Activated naive CD4-positive, alpha-beta T cell treated with anti-CD3 and anti-CD28 coated beads, Interleukin-2, amount 50 U/mL, for 72 hours (primary cell): Measurements from ENCODE around the gene TBC1D30. TPM values are rescaled to one million over a fixed set of nuclear protein-coding genes. Genes with fewer than 3 reads are reported as not detected.
"Not testable (repeated sequence)": the region's sequence is repeated elsewhere in the genome, so short reads cannot be mapped to it uniquely, and the experiment has no call there.

Experiments used
- ATAC-seq, 2 donors: fragments of 150-1000 bp; cut with Tn5 transposase; 2 replicates each; pipeline ENCODE4 v1.10.0; 2021; ENCODE audit warnings: mild to moderate bottlenecking in 2 of 2, moderate library complexity in 2 of 2
- DNase-seq, 2 donors: peaks; one replicate each; pipeline ENCODE4 v3.0.0; 2021 to 2022; ENCODE audit warnings: low spot score in 2 of 2
- H3K27ac Mint-ChIP-seq, 2 donors: one replicate each; pipeline ENCODE4 v1.8.0; 2022; ENCODE audit warnings: mild to moderate bottlenecking in 2 of 2, mixed read lengths in 2 of 2
- H3K36me3 Mint-ChIP-seq, 2 donors: one replicate each; pipeline ENCODE4 v1.8.0; 2022; ENCODE audit warnings: mixed read lengths in 2 of 2
- H3K9me3 Mint-ChIP-seq, 2 donors: one replicate each; pipeline ENCODE4 v1.8.0; 2022; ENCODE audit warnings: mixed read lengths in 2 of 2
- total RNA-seq, 2 donors: library from RNA; stranded (reverse); gene quantifications; one replicate each; pipeline ENCODE4 v1.2.3, GENCODE V29; 2022

TBC1D30 gene
- total RNA-seq, 2 donors from 2014 or later: 0.27 to 0.41 TPM

GRCh38 chr12:64798165-64798564 lies 26.3 kb upstream of the TBC1D30 start:
- ATAC-seq: no peak
- DNase-seq: no peak
- Mint-ChIP-seq H3K36me3 (no peaks in the 10 kb centered on the region), H3K27ac (no peak overlapping the region), H3K9me3 (no peaks in the 10 kb centered on the region)

GRCh38 chr12:64800640-64801039 lies 23.8 kb upstream of the TBC1D30 start:
- Mint-ChIP-seq H3K9me3 (no peaks in the 10 kb centered on the region), H3K36me3 (no peaks in the 10 kb centered on the region), H3K27ac (no peak overlapping the region)
- DNase-seq (no peak), ATAC-seq (no peak)

GRCh38 chr12:64801381-64801780 lies 23.1 kb upstream of the TBC1D30 start:
- ATAC-seq: no peak
- no peaks in the 10 kb centered on the region for H3K36me3 Mint-ChIP-seq
- DNase-seq: no peak
- no peak overlapping the region for H3K27ac Mint-ChIP-seq
- no peaks in the 10 kb centered on the region for H3K9me3 Mint-ChIP-seq

GRCh38 chr12:64802180-64802775 lies 22.2 kb upstream of the TBC1D30 start:
- ATAC-seq: peak in 1 of 2 donors; percentile 60

GRCh38 chr12:64806173-64806572 lies 18.3 kb upstream of the TBC1D30 start:
- H3K27ac Mint-ChIP-seq: no peak overlapping the region
- no peaks in the 10 kb centered on the region for H3K36me3 Mint-ChIP-seq
- no peak for ATAC-seq
- no peak for DNase-seq
- H3K9me3 Mint-ChIP-seq: no peaks in the 10 kb centered on the region

More at GRCh38 chr12:64802180-64802775, 22.2 kb upstream of the TBC1D30 start:
- peak in 1 of 2 donors; percentile 70 for DNase-seq
- not testable (repeated sequence) for H3K27ac Mint-ChIP-seq, H3K9me3 Mint-ChIP-seq, H3K36me3 Mint-ChIP-seq

GRCh38 chr12:64806593-64807460 lies 17.6 kb upstream of the TBC1D30 start:
- Mint-ChIP-seq H3K36me3 (no peaks in the 10 kb centered on the region), H3K9me3 (no peaks in the 10 kb centered on the region), H3K27ac (no peak overlapping the region)
- DNase-seq (no peak), ATAC-seq (no peak)

- no peak overlapping the region for H3K27ac Mint-ChIP-seq
Observed at GRCh38 chr12:64808110-64808509, 16.3 kb upstream of the TBC1D30 start.

GRCh38 chr12:64810831-64811230 lies 13.6 kb upstream of the TBC1D30 start:
- H3K9me3 Mint-ChIP-seq: no peaks in the 10 kb centered on the region
- no peaks in the 10 kb centered on the region for H3K36me3 Mint-ChIP-seq
- ATAC-seq (no peak), DNase-seq (no peak)
- no peak overlapping the region for H3K27ac Mint-ChIP-seq

More at GRCh38 chr12:64808110-64808509, 16.3 kb upstream of the TBC1D30 start:
- DNase-seq: no peak
- no peaks in the 10 kb centered on the region for H3K9me3 Mint-ChIP-seq
- no peak for ATAC-seq
- no peaks in the 10 kb centered on the region for H3K36me3 Mint-ChIP-seq

GRCh38 chr12:64813723-64814122 lies 10.7 kb upstream of the TBC1D30 start:
- Mint-ChIP-seq H3K9me3 (no peaks in the 10 kb centered on the region), H3K36me3 (no peaks in the 10 kb centered on the region), H3K27ac (no peak overlapping the region)
- DNase-seq: no peak
- ATAC-seq: no peak

- H3K27ac Mint-ChIP-seq: no peak overlapping the region
- no peak for DNase-seq
- no peak for ATAC-seq
Observed at GRCh38 chr12:64814432-64814831, 10.0 kb upstream of the TBC1D30 start.

GRCh38 chr12:64819816-64820402 lies 4.5 kb upstream of the TBC1D30 start:
- no peak for ATAC-seq

More at GRCh38 chr12:64814432-64814831, 10.0 kb upstream of the TBC1D30 start:
- Mint-ChIP-seq H3K36me3 (no peaks in the 10 kb centered on the region), H3K9me3 (no peaks in the 10 kb centered on the region)

GRCh38 chr12:64820593-64820992 lies 3.9 kb upstream of the TBC1D30 start:
- no peak overlapping the region for H3K27ac Mint-ChIP-seq
- ATAC-seq: no peak
- no peak for DNase-seq
- no peaks in the 10 kb centered on the region for H3K9me3 Mint-ChIP-seq
- H3K36me3 Mint-ChIP-seq: no peaks in the 10 kb centered on the region

More at GRCh38 chr12:64819816-64820402, 4.5 kb upstream of the TBC1D30 start:
- Mint-ChIP-seq H3K27ac (no peak overlapping the region), H3K9me3 (no peaks in the 10 kb centered on the region), H3K36me3 (no peaks in the 10 kb centered on the region)
- DNase-seq: no peak

- DNase-seq: no peak
- Mint-ChIP-seq H3K27ac (no peak overlapping the region), H3K36me3 (peaks cover 0 to 3% of the 10 kb centered on the region in 2 donors), H3K9me3 (no peaks in the 10 kb centered on the region)
- ATAC-seq: no peak
Observed at GRCh38 chr12:64821116-64821630, 3.3 kb upstream of the TBC1D30 start.

- ATAC-seq (no peak), DNase-seq (no peak)
- Mint-ChIP-seq H3K27ac (no peak overlapping the region), H3K9me3 (no peaks in the 10 kb centered on the region), H3K36me3 (peaks cover 0 to 7% of the 10 kb centered on the region in 2 donors)
Observed at GRCh38 chr12:64824130-64824499, 332 bp upstream of the TBC1D30 start.

GRCh38 chr12:64825143-64826021 lies 935 bp downstream of the TBC1D30 start:
- H3K9me3 Mint-ChIP-seq: no peaks in the 10 kb centered on the region
- no peak overlapping the region for H3K27ac Mint-ChIP-seq
- ATAC-seq: peak; percentile 38 to 52
- DNase-seq: peak in 1 of 2 donors; percentile 4
- peaks cover 0 to 7% of the 10 kb centered on the region in 2 donors for H3K36me3 Mint-ChIP-seq

GRCh38 chr12:64826234-64826633 lies 1.8 kb downstream of the TBC1D30 start:
- Mint-ChIP-seq H3K36me3 (peaks cover 0 to 7% of the 10 kb centered on the region in 2 donors), H3K27ac (no peak overlapping the region), H3K9me3 (no peaks in the 10 kb centered on the region)
- ATAC-seq: peak; percentile 59 to 77
- peak in 1 of 2 donors; percentile 43 for DNase-seq
